K562 (cell line): Measurements from ENCODE around the gene MAPK4. TPM values are rescaled to one million over a fixed set of nuclear protein-coding genes. Genes with fewer than 3 reads are reported as not detected.

Source experiments
- ATAC-seq: fragments of 200-7000 bp; cut with Tn5 transposase; 3 replicates; pipeline ENCODE4 v1.9.1; 2020; ENCODE audit warnings: moderate library complexity
- BruUV-seq: library from RNA; stranded (reverse); fragments of 400-500 nt; replicated peaks from 2 replicates; lab custom pipeline; 2021; lab: Mats Ljungman, UMichigan
- CTCF ChIA-PET: fragments of 300-600 bp; formaldehyde crosslinking; extraction: SDS; loops from one replicate; lab custom pipeline; 2021; ENCODE audit warnings: low intra/inter-chr PET ratio; lab: Yijun Ruan, JAX
- POLR2A ChIA-PET: fragments of 300-600, 350-650 bp; sonication (Branson Sonifier 250); formaldehyde crosslinking; extraction: SDS; loops from one replicate; lab custom pipeline; 2021; ENCODE audit warnings: antibody characterized with exemption, inconsistent platforms; lab: Yijun Ruan, JAX
- DNase-seq, 4 experiments: peaks; one replicate each; pipeline versions ENCODE4 v3.0.0 to v3.0.0-alpha.2; 2011 to 2018; ENCODE audit warnings: low spot score in 3 of 4, mixed read lengths in 3 of 4; ENCODE audit errors: extremely low read depth in 1 of 4
- FAIRE-seq: peaks from 2 replicates; lab custom pipeline; 2011; peaks lifted over from hg19 to GRCh38; lab: Jason Lieb, UNC
- H2AFZ ChIP-seq: 2 replicates; pipeline ENCODE4 v1.6.0; 2011; ENCODE audit warnings: low read depth, low read length, control low read depth, inconsistent platforms
- H3K27ac ChIP-seq: fragments of 200-600 bp; 3 replicates; pipeline ENCODE4 v1.8.0; 2011; ENCODE audit warnings: low read depth, mild to moderate bottlenecking, control low read depth, inconsistent platforms, low read length, moderate library complexity, mixed read lengths; ENCODE audit errors: extremely low read depth
- H3K27me3 ChIP-seq, 2 experiments: fragments of 300-600 bp in 1 of 2; 2 replicates in 1 of 2; 3 replicates in 1 of 2; pipeline versions ENCODE4 v1.6.0 to v1.8.0; 2011; ENCODE audit warnings: inconsistent platforms in 2 of 2, low read length in 2 of 2, mild to moderate bottlenecking in 1 of 2, mixed read lengths in 1 of 2, moderate library complexity in 1 of 2; ENCODE audit not compliant: control insufficient read depth in 2 of 2, insufficient read depth in 2 of 2
- H3K36me3 ChIP-seq: fragments of 300-600 bp; 3 replicates; pipeline ENCODE4 v1.8.0; 2011; ENCODE audit warnings: mild to moderate bottlenecking, low read length, inconsistent platforms; ENCODE audit not compliant: control insufficient read depth, insufficient read depth
- H3K4me1 ChIP-seq, 2 experiments: fragments of 200-600 bp in 1 of 2; replicated peaks in 1 of 2; 2 replicates in 1 of 2; 3 replicates in 1 of 2; pipeline versions ENCODE4 v1.5.1 to v1.8.0; 2011; ENCODE audit warnings: inconsistent platforms in 2 of 2, low read length in 2 of 2, mild to moderate bottlenecking in 1 of 2, mixed read lengths in 1 of 2, moderate library complexity in 1 of 2; ENCODE audit not compliant: control insufficient read depth in 2 of 2, insufficient read depth in 2 of 2
- H3K4me2 ChIP-seq: 2 replicates; pipeline ENCODE4 v1.6.1; 2011; ENCODE audit warnings: low read length, control low read depth, inconsistent platforms, mixed read lengths; ENCODE audit not compliant: insufficient read depth
- H3K4me3 ChIP-seq: fragments of 200-600 bp; sonication (generic), shearing (Covaris generic); 2 replicates; pipeline ENCODE4 v1.5.1; 2016; ENCODE audit warnings: control low read depth, inconsistent platforms
- H3K79me2 ChIP-seq: fragments of 200-600 bp; 3 replicates; pipeline ENCODE4 v1.8.0; 2011; ENCODE audit warnings: low read length, inconsistent platforms; ENCODE audit not compliant: control insufficient read depth, insufficient read depth
- H3K9ac ChIP-seq, 2 experiments: 2 replicates each; pipeline versions ENCODE4 v1.6.0 to v1.6.1; 2011; ENCODE audit warnings: low read depth in 2 of 2, low read length in 2 of 2, control low read depth in 1 of 2, inconsistent platforms in 1 of 2, mild to moderate bottlenecking in 1 of 2, mixed read lengths in 1 of 2; ENCODE audit not compliant: insufficient read depth in 1 of 2
- H3K9me1 ChIP-seq: one replicate; pipeline ENCODE4 v1.6.0; 2011; ENCODE audit warnings: inconsistent platforms, mild to moderate bottlenecking, low read length, moderate library complexity; ENCODE audit not compliant: control insufficient read depth, insufficient read depth
- H3K9me3 ChIP-seq: replicated peaks from 2 replicates; pipeline ENCODE4 v1.5.1; 2011; ENCODE audit warnings: low read depth, low read length, inconsistent platforms; ENCODE audit not compliant: control insufficient read depth, insufficient read depth
- H4K20me1 ChIP-seq: replicated peaks from 2 replicates; pipeline ENCODE4 v1.6.1; 2011; ENCODE audit warnings: low read length, inconsistent platforms, mixed read lengths; ENCODE audit not compliant: control insufficient read depth, insufficient read depth
- BMI1 ChIP-seq: fragments of 150-350 bp; IDR thresholded peaks from 2 replicates; pipeline ENCODE4 v1.6.1; 2014; ENCODE audit warnings: low read length
- JUN ChIP-seq, 2 experiments: sonication (generic) in 1 of 2; formaldehyde crosslinking in 1 of 2; IDR thresholded peaks; 2 replicates each; pipeline versions ENCODE4 v1.6.1 to v1.8.0; 2012 to 2022; ENCODE audit warnings: borderline replicate concordance in 2 of 2, mild to moderate bottlenecking in 2 of 2, improper control_type of control experiment in 1 of 2, low read depth in 1 of 2, low read length in 1 of 2, missing genetic modification reagents in 1 of 2
- KLF6 ChIP-seq: fragments of 250-450 bp; sonication (Bioruptor Pico); IDR thresholded peaks from 2 replicates; pipeline ENCODE4 v1.4.0; 2020; ENCODE audit warnings: mild to moderate bottlenecking, moderate library complexity, borderline replicate concordance
- MCM3 ChIP-seq: fragments of 450-650 bp; IDR thresholded peaks from 2 replicates; pipeline ENCODE4 v1.6.1; 2016
- MXI1 ChIP-seq: IDR thresholded peaks from 2 replicates; pipeline ENCODE4 v1.6.1; 2011; ENCODE audit warnings: low read depth, mild to moderate bottlenecking, improper control_type of control experiment, low read length
- NCOA4 ChIP-seq: fragments of 450-650 bp; IDR thresholded peaks from 2 replicates; pipeline ENCODE4 v1.6.1; 2018; ENCODE audit warnings: mild to moderate bottlenecking; ENCODE audit not compliant: partially characterized antibody
- NFXL1 ChIP-seq: fragments of 450-650 bp; formaldehyde crosslinking; IDR thresholded peaks from 2 replicates; pipeline ENCODE4 v1.4.0; 2021; ENCODE audit warnings: mild to moderate bottlenecking
- RFX1 ChIP-seq: fragments of 450-650 bp; IDR thresholded peaks from 2 replicates; pipeline ENCODE4 v1.6.1; 2016; ENCODE audit warnings: mild to moderate bottlenecking, moderate library complexity
- STAG1 ChIP-seq: sonication (generic); formaldehyde crosslinking; IDR thresholded peaks from 2 replicates; pipeline ENCODE4 v1.5.0; 2020; ENCODE audit warnings: missing genetic modification reagents, borderline replicate concordance
- THAP7 ChIP-seq: fragments of 250-450 bp; sonication (Bioruptor Pico); IDR thresholded peaks from 2 replicates; pipeline ENCODE4 v1.5.0; 2021
- THRAP3 ChIP-seq: fragments of 450-650 bp; IDR thresholded peaks from 2 replicates; pipeline ENCODE4 v1.6.1; 2016; ENCODE audit warnings: mild to moderate bottlenecking, inconsistent platforms, borderline replicate concordance
- ZBED1 ChIP-seq: IDR thresholded peaks from 2 replicates; pipeline ENCODE4 v1.6.1; 2014
- ZC3H4 ChIP-seq: sonication (generic); formaldehyde crosslinking; IDR thresholded peaks from 2 replicates; pipeline ENCODE4 v1.9.0; 2021; ENCODE audit warnings: missing genetic modification reagents, borderline replicate concordance
- ZFP36 ChIP-seq: fragments of 150-350 bp; IDR thresholded peaks from 2 replicates; pipeline ENCODE4 v1.6.1; 2018; ENCODE audit warnings: low read length, low read depth; ENCODE audit not compliant: partially characterized antibody
- ZNF146 ChIP-seq: IDR thresholded peaks from one replicate; pipeline ENCODE4 v1.6.1; 2018; ENCODE audit warnings: missing compliant biosample characterization; ENCODE audit not compliant: unreplicated experiment
- ZNF311 ChIP-seq: fragments of 250-450 bp; sonication (Bioruptor Pico); IDR thresholded peaks from 2 replicates; pipeline ENCODE4 v1.4.0; 2020; ENCODE audit warnings: mild to moderate bottlenecking, moderate library complexity
- ZNF592 ChIP-seq: fragments of 450-650 bp; IDR thresholded peaks from 2 replicates; pipeline ENCODE4 v1.6.1; 2017; ENCODE audit warnings: antibody characterized with exemption, mild to moderate bottlenecking
- WGBS: fragments of 100-300 bp; shearing (Covaris generic); methylation state at CpG from one replicate; pipeline ENCODE4 v1.1.6; 2016; ENCODE audit warnings: low coverage, mixed read lengths; ENCODE audit not compliant: insufficient coverage; ENCODE audit errors: missing lambda C conversion rate; 5-methylcytosine and 5-hydroxymethylcytosine counted together
- in situ Hi-C: fragments of 300-500 bp; cut with MboI; formaldehyde crosslinking; loops from 4 replicates; pipeline ENCODE4 v1.15.0; 2018; ENCODE audit warnings: inconsistent platforms, mixed read lengths
- intact Hi-C: fragments of 100-400 bp; cut with micrococcal nuclease; formaldehyde crosslinking; loops from 2 replicates; pipeline ENCODE4 v1.14.2; 2022
- polyA plus RNA-seq, 8 experiments: library from polyadenylated mRNA; depleted of rRNA in 4 of 8; stranded (reverse) in 5 of 8; unstranded in 3 of 8; fragments of >200 nt; fragmentation: Nextera tagmentation in 2 of 8; fragmentation: Illumina TruSeq in 1 of 8; extraction: Ambion mirVana in 2 of 8; extraction: Trizol in 1 of 8; gene quantifications; 2 replicates each; pipeline versions ENCODE4 v1.2.1 to v1.2.3, GENCODE V29; 2011 to 2014; ENCODE audit warnings: inconsistent platforms in 1 of 8, missing spikeins in 1 of 8
- total RNA-seq, 7 experiments: library from RNA; depleted of rRNA in 6 of 7; stranded (reverse); fragments of >200 nt in 6 of 7; fragmentation: Illumina TruSeq in 2 of 7; extraction: Trizol in 2 of 7; gene quantifications; 2 replicates each; pipeline versions ENCODE4 v1.2.1 to v1.2.3, GENCODE V29; 2011 to 2021; ENCODE audit warnings: low replicate concordance in 1 of 7

Gene MAPK4
- total and polyA plus RNA-seq, 9 of the 15 experiments (the other 6 are each of a cell fraction or from before 2014, with no cell fraction given) = not detected

- TF ChIP-seq NCOA4 (no peak), MXI1 (no peak), ZNF311 (no peak)
Measured at GRCh38 chr18:50726960-50727589, 167.2 kb downstream of the MAPK4 start (continued).

- H3K79me2 ChIP-seq = no peaks in the 10 kb centered on the region
- TF ChIP-seq JUN (IDR thresholded peaks at IDR 0.05; ENCODE audit: borderline replicate concordance, low read depth, low read length) (no peak), JUN (CRISPR knock-in tag; IDR thresholded peaks at IDR 0.05; ENCODE audit: borderline replicate concordance) (no peak), STAG1 (no peak), ZNF146 (CRISPR knock-in tag) (no peak), BMI1 (no peak), NFXL1 (CRISPR knock-in tag) (no peak), ZFP36 (no peak), ZNF592 (no peak), THRAP3 (no peak), ZC3H4 (CRISPR knock-in tag) (no peak), KLF6 (CRISPR knock-in tag) (no peak), THAP7 (CRISPR knock-in tag) (no peak), ZBED1 (no peak), RFX1 (no peak), MCM3 (no peak)
- TF ChIP-seq, all 486 proteins: peak for 0
- intact Hi-C loops = no loop called here
- Histone ChIP-seq H3K36me3 (no peaks in the 10 kb centered on the region), H3K9ac (no peak overlapping the region), H3K4me2 (no peak overlapping the region), H2AFZ (no peak overlapping the region), H3K4me1 (no peaks in the 10 kb centered on the region; a peak in 1 of 5 replicates), H3K27ac (no peak overlapping the region), H3K27me3 (peaks cover 8 to 45% of the 10 kb centered on the region in 2 experiments; a peak in 4 of 5 replicates), H3K4me3 (no peak overlapping the region), H4K20me1 (no peaks in the 10 kb centered on the region), H3K9me1 (no peaks in the 10 kb centered on the region), H3K9me3 (no peaks in the 10 kb centered on the region)
- no TSS peak for BruUV-seq
- ChIA-PET CTCF (no interaction called here), POLR2A (no interaction called here)
- in situ Hi-C loops = no loop called here
- 0% methylated on average over 8 of the region's 10 CpGs for WGBS
- no peak for DNase-seq
- ATAC-seq = no peak
- no peak for FAIRE-seq
Measured at GRCh38 chr18:50727721-50728471, 168.0 kb downstream of the MAPK4 start.
